CD8-positive, alpha-beta memory T cell (primary cell): ENCODE measurements around the gene MRTFA. TPM values are rescaled to one million over a fixed set of nuclear protein-coding genes. Genes with fewer than 3 reads are reported as not detected.
A peak's percentile ranks its signal among the peaks of the same experiment; 100 is the strongest.
"Not testable (repeated sequence)": the region's sequence is repeated elsewhere in the genome, so short reads cannot be mapped to it uniquely, and the experiment has no call there.

Source experiments
- CTCF ChIA-PET: fragments of 350-600 bp; sonication (Branson Sonifier 250); formaldehyde crosslinking; loops from one replicate; lab custom pipeline; 2021; ENCODE audit warnings: antibody characterized with exemption; lab: Charles Lee
- POLR2A ChIA-PET: fragments of 350-600 bp; sonication (Branson Sonifier 250); formaldehyde crosslinking; loops from one replicate; lab custom pipeline; 2021; ENCODE audit warnings: antibody characterized with exemption; lab: Charles Lee
- DNase-seq, 5 donors: peaks; one replicate each; pipeline versions ENCODE4 v3.0.0 to v3.0.0-alpha.2; 2020 to 2022; ENCODE audit warnings: mixed read lengths in 1 of 5
- H3K27ac ChIP-seq: one replicate; pipeline ENCODE4 v1.7.0; 2013; ENCODE audit warnings: low read depth, mild to moderate bottlenecking, low read length, moderate library complexity
- H3K27me3 ChIP-seq: 2 replicates; pipeline ENCODE4 v1.7.0; 2013; ENCODE audit warnings: low read length, mild to moderate bottlenecking; ENCODE audit not compliant: insufficient read depth, poor library complexity, severe bottlenecking
- H3K36me3 ChIP-seq: 2 replicates; pipeline ENCODE4 v1.7.0; 2013; ENCODE audit warnings: mild to moderate bottlenecking, low read length, moderate library complexity; ENCODE audit not compliant: insufficient read depth
- H3K4me1 ChIP-seq: 2 replicates; pipeline ENCODE4 v1.7.0; 2013; ENCODE audit warnings: mild to moderate bottlenecking, low read length, moderate library complexity; ENCODE audit not compliant: insufficient read depth
- H3K4me3 ChIP-seq: 2 replicates; pipeline ENCODE4 v1.7.0; 2013; ENCODE audit warnings: mild to moderate bottlenecking, low read length
- H3K9me3 ChIP-seq: 2 replicates; pipeline ENCODE4 v1.7.0; 2013; ENCODE audit warnings: mild to moderate bottlenecking, low read length
- H3K27ac Mint-ChIP-seq, 8 donors: one replicate each; pipeline ENCODE4 v1.8.0; 2020 to 2021; ENCODE audit warnings: mixed read lengths in 8 of 8, mild to moderate bottlenecking in 6 of 8, inconsistent platforms in 3 of 8, moderate library complexity in 3 of 8
- H3K27me3 Mint-ChIP-seq, 2 donors: one replicate each; pipeline ENCODE4 v1.8.0; 2020 to 2021; ENCODE audit warnings: mixed read lengths in 2 of 2, mild to moderate bottlenecking in 1 of 2, moderate library complexity in 1 of 2
- H3K36me3 Mint-ChIP-seq, 3 donors: one replicate each; pipeline ENCODE4 v1.8.0; 2020 to 2021; ENCODE audit warnings: mixed read lengths in 3 of 3, inconsistent platforms in 1 of 3, mild to moderate bottlenecking in 1 of 3
- H3K4me1 Mint-ChIP-seq, 3 donors: one replicate each; pipeline ENCODE4 v1.8.0; 2020 to 2021; ENCODE audit warnings: mixed read lengths in 3 of 3, inconsistent platforms in 1 of 3, mild to moderate bottlenecking in 1 of 3
- H3K4me3 Mint-ChIP-seq, 7 donors: one replicate each; pipeline ENCODE4 v1.8.0; 2020 to 2021; ENCODE audit warnings: mixed read lengths in 7 of 7, mild to moderate bottlenecking in 6 of 7, moderate library complexity in 4 of 7, inconsistent platforms in 2 of 7
- H3K9me3 Mint-ChIP-seq, 5 donors: one replicate each; pipeline ENCODE4 v1.8.0; 2020 to 2022; ENCODE audit warnings: mixed read lengths in 5 of 5, mild to moderate bottlenecking in 3 of 5, moderate library complexity in 2 of 5, inconsistent platforms in 1 of 5
- polyA plus RNA-seq: library from polyadenylated mRNA; unstranded; fragments of 300-500 nt; fragmentation: Illumina TruSeq; gene quantifications from one replicate; pipeline ENCODE4 v1.2.3, GENCODE V29; 2021
- total RNA-seq, 2 experiments: library from RNA; stranded (reverse); gene quantifications; one replicate each; pipeline ENCODE4 v1.2.3, GENCODE V29; 2021

Gene MRTFA
- total and polyA plus RNA-seq, 3 experiments from 2014 or later: 22.9 to 40.5 (median 38.6) TPM

DNA sequence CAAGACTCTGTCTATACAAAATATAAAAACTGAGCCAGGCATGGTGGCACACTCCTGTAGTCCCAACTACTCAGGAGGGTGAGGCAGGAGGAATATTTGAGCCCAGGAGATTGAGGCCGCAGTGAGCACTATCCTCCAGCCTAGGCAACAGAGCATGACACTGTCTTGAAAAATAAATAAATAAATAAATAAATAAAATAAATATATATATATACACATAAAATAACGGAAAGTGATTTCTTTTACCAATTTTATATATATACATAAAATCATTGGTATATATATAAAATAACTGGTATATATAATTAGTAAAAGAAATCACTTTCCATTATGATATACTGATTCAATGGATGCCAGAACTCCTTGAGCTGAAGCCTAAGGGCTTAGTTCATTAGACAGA is 91.8 kb downstream of the MRTFA start:
- H3K9me3 Mint-ChIP-seq: no peaks in the 10 kb centered on the region
- no peaks in the 10 kb centered on the region for H3K36me3 ChIP-seq
- no peak for DNase-seq
- no peaks in the 10 kb centered on the region for H3K4me1 ChIP-seq
- H3K27ac Mint-ChIP-seq: no peak overlapping the region
- H3K36me3 Mint-ChIP-seq: peaks cover 3 to 29% (median 12%) of the 10 kb centered on the region in 3 donors
- no peaks in the 10 kb centered on the region for H3K27me3 Mint-ChIP-seq
- CTCF ChIA-PET: no interaction called here
- no peak overlapping the region for H3K4me3 Mint-ChIP-seq
- H3K27ac ChIP-seq: no peak overlapping the region
- no peak overlapping the region for H3K4me3 ChIP-seq
- peaks cover 13 to 29% (median 16%) of the 10 kb centered on the region in 3 donors for H3K4me1 Mint-ChIP-seq
- H3K9me3 ChIP-seq: no peaks in the 10 kb centered on the region
- POLR2A ChIA-PET: no interaction called here
- no peaks in the 10 kb centered on the region for H3K27me3 ChIP-seq

DNA sequence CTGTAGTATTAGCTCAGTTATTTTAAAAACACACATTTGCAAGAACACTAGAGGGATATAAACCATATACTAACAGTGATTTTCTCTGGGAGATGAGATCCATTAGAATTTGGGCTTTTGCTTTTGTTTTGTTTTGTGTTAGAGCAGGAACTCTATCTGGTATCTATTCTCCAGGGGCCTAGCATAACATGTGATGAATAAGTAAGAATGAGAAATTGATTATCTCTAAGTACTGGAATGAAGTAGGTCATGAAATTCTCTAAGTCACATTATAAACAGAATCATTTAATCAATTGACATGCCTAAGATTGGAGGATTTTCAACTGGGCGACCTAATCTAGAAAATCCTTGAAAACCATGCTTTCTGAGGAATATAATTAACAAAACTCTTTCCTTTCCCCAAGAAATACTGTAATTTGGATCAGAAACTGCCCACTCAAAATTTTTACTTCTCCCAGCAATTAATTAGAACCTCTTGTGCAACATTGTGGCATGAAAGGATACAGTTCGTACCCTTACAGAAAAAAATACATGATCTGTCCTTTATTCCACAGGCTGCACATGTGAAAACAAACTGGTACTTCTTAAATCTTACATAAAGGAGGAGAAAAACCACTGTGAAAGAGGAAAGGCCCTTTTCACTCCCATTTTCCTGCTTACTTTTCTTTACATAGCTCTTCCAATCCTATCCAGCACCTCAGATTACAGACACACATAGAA is 93.5 kb downstream of the MRTFA start:
- Histone ChIP-seq H3K27ac (no peak overlapping the region), H3K36me3 (no peaks in the 10 kb centered on the region), H3K4me1 (no peaks in the 10 kb centered on the region), H3K27me3 (no peaks in the 10 kb centered on the region), H3K4me3 (no peak overlapping the region), H3K9me3 (no peaks in the 10 kb centered on the region)
- Mint-ChIP-seq H3K4me1 (peaks cover 13 to 33% (median 16%) of the 10 kb centered on the region in 3 donors), H3K4me3 (no peak overlapping the region), H3K27ac (peak overlapping the region in 1 of 8 donors; percentile 5), H3K9me3 (no peaks in the 10 kb centered on the region), H3K36me3 (peaks cover 3 to 22% (median 12%) of the 10 kb centered on the region in 3 donors), H3K27me3 (no peaks in the 10 kb centered on the region)
- ChIA-PET CTCF (no interaction called here), POLR2A (no interaction called here)
- DNase-seq: no peak

DNA sequence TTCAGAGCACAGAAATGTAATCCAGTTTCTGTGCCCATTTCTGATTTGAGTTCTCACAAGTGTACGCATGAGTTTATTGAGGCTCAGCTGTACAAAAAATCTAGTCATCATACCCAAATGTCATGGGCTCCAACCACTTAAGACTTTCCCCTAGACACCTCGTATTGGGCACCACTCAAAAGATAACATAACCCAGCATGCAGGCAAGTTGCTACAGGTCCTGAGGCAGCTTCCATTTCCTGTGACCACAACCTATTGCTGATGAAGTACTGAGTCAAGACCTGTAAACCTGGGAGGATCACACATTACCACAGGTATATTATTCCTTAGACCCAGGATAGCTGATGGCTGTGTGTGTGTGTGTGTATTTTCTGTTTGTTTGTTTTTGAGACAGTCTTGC is 95.2 kb downstream of the MRTFA start:
- peaks cover 3 to 10% (median 5%) of the 10 kb centered on the region in 3 donors for H3K36me3 Mint-ChIP-seq
- Histone ChIP-seq H3K27ac (no peak overlapping the region), H3K36me3 (no peaks in the 10 kb centered on the region), H3K9me3 (no peaks in the 10 kb centered on the region), H3K4me1 (no peaks in the 10 kb centered on the region), H3K4me3 (no peak overlapping the region), H3K27me3 (no peaks in the 10 kb centered on the region)
- H3K27ac Mint-ChIP-seq: peak overlapping the region in 1 of 8 donors; percentile 2
- H3K27me3 Mint-ChIP-seq: no peaks in the 10 kb centered on the region
- DNase-seq: no peak
- POLR2A ChIA-PET: no interaction called here
- H3K9me3 Mint-ChIP-seq: no peaks in the 10 kb centered on the region
- peaks cover 10 to 33% (median 13%) of the 10 kb centered on the region in 3 donors for H3K4me1 Mint-ChIP-seq
- H3K4me3 Mint-ChIP-seq: no peak overlapping the region
- CTCF ChIA-PET: no interaction called here

DNA sequence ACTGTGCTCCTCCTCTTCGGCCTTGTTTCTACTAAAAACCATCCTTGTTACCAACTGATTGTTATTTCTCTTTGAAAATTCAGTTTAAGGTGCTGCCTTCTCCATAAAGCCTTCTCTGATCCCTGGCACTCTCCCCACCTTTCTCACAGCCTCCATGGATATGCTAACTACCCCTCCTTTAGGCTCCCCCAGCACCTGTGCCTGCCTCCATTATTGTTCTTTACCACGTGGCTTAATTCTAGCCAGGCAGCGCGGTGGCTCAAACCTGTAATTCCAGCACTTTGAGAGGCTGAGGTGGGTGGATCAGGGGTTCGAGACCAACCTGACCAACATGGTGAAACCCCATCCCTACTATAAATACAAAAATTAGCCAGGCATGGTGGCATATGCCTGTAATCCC is 96.3 kb downstream of the MRTFA start:
- no peaks in the 10 kb centered on the region for H3K9me3 ChIP-seq
- H3K9me3 Mint-ChIP-seq: no peaks in the 10 kb centered on the region
- no peak overlapping the region for H3K4me3 ChIP-seq
- ChIA-PET POLR2A (no interaction called here), CTCF (no interaction called here)
- peaks cover 0 to 5% (median 2%) of the 10 kb centered on the region in 3 donors for H3K36me3 Mint-ChIP-seq
- H3K27me3 ChIP-seq: no peaks in the 10 kb centered on the region
- H3K27ac Mint-ChIP-seq: peak overlapping the region in 1 of 8 donors; percentile 70
- peaks cover under 1% of the 10 kb centered on the region for H3K4me1 ChIP-seq
- H3K4me3 Mint-ChIP-seq: no peak overlapping the region
- no peak for DNase-seq
- H3K27ac ChIP-seq: no peak overlapping the region
- H3K27me3 Mint-ChIP-seq: no peaks in the 10 kb centered on the region
- no peaks in the 10 kb centered on the region for H3K36me3 ChIP-seq
- peaks cover 13 to 35% (median 16%) of the 10 kb centered on the region in 3 donors for H3K4me1 Mint-ChIP-seq

DNA sequence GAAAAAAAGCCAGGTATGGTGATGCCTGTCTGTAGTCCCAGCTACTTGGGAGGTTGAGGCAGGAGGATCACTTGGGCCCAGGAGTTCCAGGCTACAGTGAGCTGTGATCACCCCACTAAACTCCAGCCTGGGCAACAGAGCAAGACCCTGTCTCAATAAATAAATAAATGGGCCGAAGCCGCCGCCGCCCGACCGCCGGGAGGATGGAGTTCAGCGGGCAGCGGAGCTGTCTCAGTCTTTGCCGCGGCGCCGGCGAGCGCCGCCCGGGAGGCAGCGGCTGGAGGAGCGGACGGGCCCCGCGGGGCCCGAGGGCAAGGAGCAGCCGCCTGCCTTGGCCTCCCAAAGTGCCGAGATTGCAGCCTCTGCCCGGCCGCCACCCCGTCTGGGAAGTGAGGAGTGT is 100.4 kb downstream of the MRTFA start:
- H3K36me3 ChIP-seq, H3K27ac Mint-ChIP-seq, H3K4me3 ChIP-seq, H3K27ac ChIP-seq, H3K36me3 Mint-ChIP-seq, H3K27me3 Mint-ChIP-seq, H3K9me3 Mint-ChIP-seq, H3K9me3 ChIP-seq, POLR2A ChIA-PET, H3K27me3 ChIP-seq, H3K4me3 Mint-ChIP-seq, DNase-seq, CTCF ChIA-PET: not testable (repeated sequence)
- H3K4me1 ChIP-seq: peaks cover 40% of the 10 kb centered on the region
- peaks cover 40 to 59% (median 50%) of the 10 kb centered on the region in 3 donors for H3K4me1 Mint-ChIP-seq

DNA sequence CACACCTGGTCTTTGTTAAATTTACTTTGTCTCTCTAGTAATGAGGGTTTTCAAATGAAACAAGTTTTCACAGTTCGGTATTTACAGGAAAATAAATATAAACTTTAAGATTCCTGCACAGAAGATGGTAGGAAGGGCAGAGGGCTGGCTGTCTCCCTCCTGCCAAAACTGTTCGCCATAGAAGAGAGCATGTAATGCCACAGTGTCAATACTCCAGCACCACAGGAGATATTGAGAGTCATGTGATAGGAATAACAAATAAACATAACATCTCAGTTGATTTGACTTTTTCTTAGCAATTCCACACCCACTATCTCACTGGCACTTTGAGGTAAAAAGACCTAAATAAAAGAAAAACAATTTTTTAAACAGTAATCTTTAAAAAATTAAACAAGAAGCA is 100.9 kb downstream of the MRTFA start:
- peak overlapping the region in 1 of 7 donors; percentile 20 for H3K4me3 Mint-ChIP-seq
- H3K4me3 ChIP-seq: no peak overlapping the region
- H3K27me3 ChIP-seq: no peaks in the 10 kb centered on the region
- H3K27ac Mint-ChIP-seq: peak overlapping the region; percentile 49 to 94 (median 86)
- POLR2A ChIA-PET: no interaction called here
- DNase-seq: no peak
- H3K27me3 Mint-ChIP-seq: no peaks in the 10 kb centered on the region
- CTCF ChIA-PET: no interaction called here
- H3K27ac ChIP-seq: no peak overlapping the region
- no peaks in the 10 kb centered on the region for H3K36me3 ChIP-seq
- no peaks in the 10 kb centered on the region for H3K9me3 Mint-ChIP-seq
- H3K36me3 Mint-ChIP-seq: peaks cover 0 to 2% (median 1%) of the 10 kb centered on the region in 3 donors
- peaks cover 40% of the 10 kb centered on the region for H3K4me1 ChIP-seq
- H3K4me1 Mint-ChIP-seq: peaks cover 43 to 60% (median 52%) of the 10 kb centered on the region in 3 donors
- no peaks in the 10 kb centered on the region for H3K9me3 ChIP-seq

DNA sequence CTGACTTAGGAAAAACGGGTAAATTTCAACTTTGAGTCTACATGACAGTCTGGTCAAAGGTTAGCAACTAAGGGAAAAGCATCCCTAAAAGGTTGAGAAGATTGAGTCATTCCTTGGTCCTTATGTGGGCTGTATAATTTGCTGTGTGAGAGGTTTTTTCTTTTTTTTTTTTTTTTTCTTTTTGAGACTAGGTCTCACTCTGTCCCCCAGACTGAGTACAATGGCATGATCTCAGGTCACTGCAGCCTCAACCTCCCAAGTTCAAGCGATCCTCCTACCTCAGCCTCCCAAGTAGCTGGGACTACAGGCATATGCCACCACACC is 101.4 kb downstream of the MRTFA start:
- ChIA-PET CTCF (interaction anchor here (5.9 kb wide), 1 partner anchor 111 kb away, joined by 48 read pairs; no protein-coding TSS in a partner anchor), POLR2A (no interaction called here)
- H3K4me1 ChIP-seq: peaks cover 40% of the 10 kb centered on the region
- Mint-ChIP-seq H3K9me3 (no peaks in the 10 kb centered on the region), H3K4me1 (peaks cover 48 to 62% (median 56%) of the 10 kb centered on the region in 3 donors), H3K27me3 (no peaks in the 10 kb centered on the region), H3K36me3 (peaks cover 0 to 1% (median under 1%) of the 10 kb centered on the region in 3 donors), H3K27ac (peak overlapping the region; percentile 73 to 94 (median 86)), H3K4me3 (peak overlapping the region in 4 of 7 donors; percentile 20 to 87 (median 62))
- H3K27ac ChIP-seq: no peak overlapping the region
- no peaks in the 10 kb centered on the region for H3K27me3 ChIP-seq
- no peak overlapping the region for H3K4me3 ChIP-seq
- no peaks in the 10 kb centered on the region for H3K36me3 ChIP-seq
- no peak for DNase-seq
- no peaks in the 10 kb centered on the region for H3K9me3 ChIP-seq

DNA sequence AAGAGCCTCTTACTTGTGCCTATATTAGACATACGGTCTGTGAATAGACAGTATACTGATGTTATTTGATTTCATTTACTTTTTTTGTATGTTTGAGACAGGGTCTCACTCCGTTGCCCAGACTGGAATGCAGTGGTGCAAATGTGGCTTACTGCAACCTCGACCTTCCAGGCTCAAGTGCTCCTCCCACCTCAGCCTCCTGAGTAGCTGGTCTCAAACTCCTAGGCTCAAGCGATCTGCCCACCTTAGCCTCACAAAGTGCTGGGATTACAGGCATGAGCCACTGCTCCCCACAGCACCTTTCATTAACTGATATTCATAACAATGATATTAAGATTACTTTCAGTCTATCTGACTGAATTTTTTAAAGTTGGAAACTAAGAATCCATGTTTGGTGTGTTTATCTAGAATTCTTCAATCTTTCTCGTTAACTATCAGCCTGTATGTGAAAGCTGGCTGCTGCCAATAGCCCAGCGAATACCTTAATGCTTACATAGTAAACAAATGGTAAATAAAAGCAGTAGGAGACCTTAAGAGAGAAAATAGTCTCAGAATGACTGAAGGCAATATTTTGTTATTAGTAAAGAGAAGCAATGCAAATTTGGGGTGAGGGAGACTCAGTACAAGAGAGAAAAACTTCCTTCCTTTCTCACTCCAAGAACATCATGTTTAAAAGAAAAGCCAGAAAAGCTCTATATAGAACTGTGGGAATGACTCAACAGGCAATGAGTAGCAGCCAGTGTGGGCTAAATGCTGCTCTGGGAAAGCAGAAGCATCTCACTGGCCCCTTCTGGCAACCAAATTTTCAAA is 101.9 kb downstream of the MRTFA start:
- no peaks in the 10 kb centered on the region for H3K27me3 ChIP-seq
- H3K27ac ChIP-seq: no peak overlapping the region
- peak overlapping the region; percentile 72 to 90 (median 83) for H3K4me3 Mint-ChIP-seq
- H3K4me3 ChIP-seq: no peak overlapping the region
- H3K4me1 ChIP-seq: peaks cover 45% of the 10 kb centered on the region
- H3K9me3 ChIP-seq: no peaks in the 10 kb centered on the region
- H3K9me3 Mint-ChIP-seq: no peaks in the 10 kb centered on the region
- no peak for DNase-seq
- H3K27me3 Mint-ChIP-seq: no peaks in the 10 kb centered on the region
- H3K27ac Mint-ChIP-seq: peak overlapping the region; percentile 73 to 94 (median 86)
- CTCF ChIA-PET: interaction anchor here (1.4 to 5.9 kb wide), 4 partner anchors 10 to 111 kb away, joined by 7 to 48 read pairs (median 11); partner anchors contain the start of gene MRTFA
- peaks cover 0 to 1% (median 0%) of the 10 kb centered on the region in 3 donors for H3K36me3 Mint-ChIP-seq
- peaks cover 54 to 67% (median 62%) of the 10 kb centered on the region in 3 donors for H3K4me1 Mint-ChIP-seq
- POLR2A ChIA-PET: interaction anchor here (0.6 to 1.4 kb wide), 2 partner anchors 52 to 102 kb away, joined by 3 to 5 read pairs; partner anchors contain the start of gene MRTFA
- H3K36me3 ChIP-seq: no peaks in the 10 kb centered on the region
